Measurements from ENCODE around the gene HHIPL2.

Gene HHIPL2

GRCh38 chr1:222547944-222548671, at the start of gene HHIPL2:
Gene HHIPL2 (minus strand): TSS chr1:222548104. CDS start chr1:222548044, 60 bp downstream.
- no peak for DNase-seq (ENCODE audit: low read depth in 2 of 2)

- DNase-seq (ENCODE audit: low read depth in 2 of 2) = no peak
Measured at GRCh38 chr1:222596696-222597095, 48.8 kb upstream of the HHIPL2 start.

GRCh38 chr1:222594789-222595188, 46.9 kb upstream of the HHIPL2 start:
- DNase-seq (ENCODE audit: low read depth in 2 of 2) = no peak

GRCh38 chr1:222592171-222592570, 44.3 kb upstream of the HHIPL2 start:
- no peak for DNase-seq (ENCODE audit: low read depth in 2 of 2)

GRCh38 chr1:222589462-222590302, 41.8 kb upstream of the HHIPL2 start, which contains the start of gene TAF1A:
Gene TAF1A (minus strand): TSS chr1:222589933.
- DNase-seq (ENCODE audit: low read depth in 2 of 2) = peak; percentile 70 to 75

GRCh38 chr1:222588135-222588534, 40.2 kb upstream of the HHIPL2 start:
- no peak for DNase-seq (ENCODE audit: low read depth in 2 of 2)

GRCh38 chr1:222586842-222587241, 38.9 kb upstream of the HHIPL2 start:
- DNase-seq (ENCODE audit: low read depth in 2 of 2) = no peak

- no peak for DNase-seq (ENCODE audit: low read depth in 2 of 2)
Measured at GRCh38 chr1:222583079-222583478, 35.2 kb upstream of the HHIPL2 start.

- DNase-seq (ENCODE audit: low read depth in 2 of 2) = no peak
Measured at GRCh38 chr1:222582099-222582774, 34.3 kb upstream of the HHIPL2 start.

- DNase-seq (ENCODE audit: low read depth in 2 of 2) = no peak
Measured at GRCh38 chr1:222579316-222579715, 31.4 kb upstream of the HHIPL2 start.

GRCh38 chr1:222570837-222571236, 22.9 kb upstream of the HHIPL2 start:
- DNase-seq (ENCODE audit: low read depth in 2 of 2) = no peak

GRCh38 chr1:222561656-222562055, 13.8 kb upstream of the HHIPL2 start:
- DNase-seq (ENCODE audit: low read depth in 2 of 2) = no peak

GRCh38 chr1:222557574-222557973, 9.7 kb upstream of the HHIPL2 start:
- DNase-seq (ENCODE audit: low read depth in 2 of 2) = no peak

GRCh38 chr1:222557148-222557547, 9.2 kb upstream of the HHIPL2 start:
- DNase-seq (ENCODE audit: low read depth in 2 of 2) = no peak

GRCh38 chr1:222555992-222556615, 8.2 kb upstream of the HHIPL2 start:
- no peak for DNase-seq (ENCODE audit: low read depth in 2 of 2)

GRCh38 chr1:222554177-222554576, 6.3 kb upstream of the HHIPL2 start:
- DNase-seq (ENCODE audit: low read depth in 2 of 2) = no peak

- DNase-seq (ENCODE audit: low read depth in 2 of 2) = no peak
Measured at GRCh38 chr1:222552882-222553281, 5.0 kb upstream of the HHIPL2 start.

- DNase-seq (ENCODE audit: low read depth in 2 of 2) = no peak
Measured at GRCh38 chr1:222547260-222547614, 667 bp downstream of the HHIPL2 start.

GRCh38 chr1:222546548-222547259, 1.2 kb downstream of the HHIPL2 start:
- DNase-seq (ENCODE audit: low read depth in 2 of 2) = no peak

GRCh38 chr1:222546091-222546490, 1.8 kb downstream of the HHIPL2 start:
- DNase-seq (ENCODE audit: low read depth in 2 of 2) = no peak

- DNase-seq (ENCODE audit: low read depth in 2 of 2) = no peak
Measured at GRCh38 chr1:222543817-222544216, 4.1 kb downstream of the HHIPL2 start.

Measured in activated CD4-positive, alpha-beta T cell treated with anti-CD3 and anti-CD28 coated beads for 24 hours (primary cell).